Aorta (tissue), 5 donors: Measurements from ENCODE around the gene MICAL1. TPM values are rescaled to one million over a fixed set of nuclear protein-coding genes. Genes with fewer than 3 reads are reported as not detected.

Experiments
- ATAC-seq: fragments of 200-7000 bp; cut with Tn5 transposase; one replicate; pipeline ENCODE4 v1.9.1; 2022; ENCODE audit warnings: moderate library complexity; ENCODE audit not compliant: low FRiP score
- DNase-seq, 2 donors: peaks; one replicate each; pipeline ENCODE4 v3.0.0-alpha.2; 2020
- H3K27ac ChIP-seq, 2 donors: one replicate each; pipeline ENCODE4 v1.5.1; 2013; ENCODE audit warnings: low read length in 2 of 2, mild to moderate bottlenecking in 2 of 2, moderate library complexity in 2 of 2, control low read depth in 1 of 2, inconsistent platforms in 1 of 2, low read depth in 1 of 2
- H3K27me3 ChIP-seq, 2 donors: one replicate each; pipeline ENCODE4 v1.6.1; 2013; ENCODE audit warnings: control low read depth in 1 of 2, low read length in 1 of 2, mild to moderate bottlenecking in 1 of 2, moderate library complexity in 1 of 2; ENCODE audit not compliant: insufficient read depth in 2 of 2, control insufficient read depth in 1 of 2
- H3K36me3 ChIP-seq, 2 donors: one replicate each; pipeline ENCODE4 v1.6.1; 2013; ENCODE audit warnings: control low read depth in 1 of 2, low read length in 1 of 2, mild to moderate bottlenecking in 1 of 2; ENCODE audit not compliant: insufficient read depth in 2 of 2, control insufficient read depth in 1 of 2
- H3K4me1 ChIP-seq, 2 donors: one replicate each; pipeline ENCODE4 v1.6.1; 2013; ENCODE audit warnings: low read length in 2 of 2, control low read depth in 1 of 2, mild to moderate bottlenecking in 1 of 2, moderate library complexity in 1 of 2; ENCODE audit not compliant: insufficient read depth in 2 of 2, control insufficient read depth in 1 of 2
- H3K4me3 ChIP-seq, 2 donors: one replicate each; pipeline ENCODE4 v1.5.1; 2013; ENCODE audit warnings: low read length in 2 of 2, control low read depth in 1 of 2, mild to moderate bottlenecking in 1 of 2
- H3K9me3 ChIP-seq: one replicate; pipeline ENCODE4 v1.6.1; 2013; ENCODE audit warnings: mild to moderate bottlenecking, low read length; ENCODE audit not compliant: control insufficient read depth
- WGBS, 2 donors: extraction: QIAGEN DNeasy Blood & Tissue Kit; methylation state at CpG; one replicate each; pipeline ENCODE4 v1.1.7; 2013; 5-methylcytosine and 5-hydroxymethylcytosine counted together
- intact Hi-C, 2 donors: fragments of 100-400 bp; cut with DNase I; formaldehyde crosslinking; loops; one replicate each; pipeline versions ENCODE4 v1.14.2 to v1.15.0; 2022
- polyA plus RNA-seq, 2 donors: library from polyadenylated mRNA; stranded (reverse); fragments of 200-250 nt; gene quantifications; one replicate each; pipeline ENCODE4 v1.2.3, GENCODE V29; 2013
- total RNA-seq, 2 donors: library from RNA; stranded (reverse); fragmentation: NEBNext Ultra II Directional; extraction: Animal tissue kit (Norgen Biotek cat#: 25700); gene quantifications; one replicate each; pipeline ENCODE4 v1.2.1, GENCODE V29; 2021
- donor health status: healthy with polysubstance abuse.
- donor health status: Bipolar disorder and iron deficiency.
- donor health status: DM: no; HTN: no; CAD: no.
- donor health status: DM: no; HTN: no; CAD: no.
- donor health status: DM: yes; HTN: yes; CAD: no.

The MICAL1 gene
- total and polyA plus RNA-seq, 4 donors, result 32.4 to 199 (median 54.8) TPM

DNA sequence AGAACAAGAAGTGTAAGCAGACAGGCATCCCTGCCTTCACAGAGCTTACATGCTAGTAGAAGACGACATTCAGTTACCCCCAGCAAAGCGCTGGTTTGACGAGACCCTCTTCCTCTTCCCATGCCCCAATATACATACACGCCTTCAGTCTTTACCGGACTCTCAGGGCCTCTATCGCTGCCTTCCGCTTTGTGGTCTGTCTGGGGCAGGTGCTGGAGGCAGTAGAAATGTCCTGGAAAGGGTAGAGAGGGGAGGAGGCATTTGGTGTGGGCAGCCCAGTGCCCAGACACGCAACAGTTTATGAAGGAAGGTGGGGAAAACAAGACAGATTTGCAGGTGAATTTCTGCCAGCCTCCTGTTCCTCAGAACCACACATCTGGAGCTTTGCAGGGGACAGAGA lies 9.0 kb downstream of the MICAL1 start:
- Histone ChIP-seq H3K27ac (no peak overlapping the region), H3K9me3 (no peaks in the 10 kb centered on the region), H3K36me3 (peaks cover 0 to 2% of the 10 kb centered on the region in 2 donors), H3K27me3 (no peaks in the 10 kb centered on the region), H3K4me1 (no peaks in the 10 kb centered on the region), H3K4me3 (no peak overlapping the region)
- intact Hi-C loops, result no loop called here
- no peak for ATAC-seq
- DNase-seq, result no peak
- 90 to 95% methylated on average over 8 of the region's 8 CpGs for WGBS, 2 donors

DNA sequence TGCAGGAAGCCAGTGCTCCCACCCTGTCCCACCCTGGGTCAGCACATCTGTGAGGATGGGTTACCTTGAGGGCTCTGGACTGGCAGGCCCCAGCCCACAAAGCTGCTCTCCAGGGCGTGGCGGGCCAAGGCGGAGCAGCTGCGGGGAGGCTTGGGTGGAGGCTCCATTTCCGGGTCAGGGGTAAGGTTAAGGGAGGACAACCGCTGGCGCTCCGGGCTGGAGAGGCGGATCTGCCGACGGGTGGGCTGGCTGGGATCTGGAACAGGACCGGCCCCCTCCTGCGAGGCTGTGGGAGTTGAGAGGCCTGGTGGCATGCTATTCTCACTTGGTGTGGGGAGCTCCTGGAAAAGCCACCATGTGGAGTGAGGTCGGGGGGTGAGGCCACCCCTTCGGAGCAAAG lies 9.5 kb downstream of the MICAL1 start:
- Histone ChIP-seq H3K4me3 (no peak overlapping the region), H3K4me1 (no peaks in the 10 kb centered on the region), H3K36me3 (peaks cover 0 to 2% of the 10 kb centered on the region in 2 donors), H3K9me3 (no peaks in the 10 kb centered on the region), H3K27me3 (no peaks in the 10 kb centered on the region), H3K27ac (no peak overlapping the region)
- DNase-seq (no peak), ATAC-seq (no peak)
- WGBS, 2 donors, result 93 to 94% methylated on average over 15 of the region's 15 CpGs
- intact Hi-C loops, result no loop called here

DNA sequence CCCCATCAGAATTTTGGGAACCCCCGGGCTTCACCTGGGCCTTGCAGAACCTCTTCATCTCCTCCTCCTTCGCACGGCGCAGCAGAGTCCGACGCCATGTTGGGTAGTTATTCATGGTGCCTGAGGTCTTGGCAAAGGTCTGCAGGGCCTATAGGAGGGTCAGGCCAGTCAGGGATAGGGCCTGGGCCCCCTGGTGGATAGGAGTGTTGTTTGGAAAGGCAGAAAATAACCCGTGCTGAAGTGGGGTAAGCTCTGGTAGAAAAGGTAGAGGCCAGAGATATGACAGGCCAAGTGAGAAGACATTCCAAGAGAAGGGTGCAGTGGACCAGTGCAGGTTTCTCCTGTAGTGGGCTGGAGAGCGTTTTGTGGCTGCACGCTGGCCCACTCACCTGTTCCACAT lies 10.2 kb downstream of the MICAL1 start:
- Histone ChIP-seq H3K27ac (no peak overlapping the region), H3K9me3 (no peaks in the 10 kb centered on the region), H3K4me1 (no peaks in the 10 kb centered on the region), H3K4me3 (no peak overlapping the region), H3K27me3 (no peaks in the 10 kb centered on the region), H3K36me3 (peaks cover 0 to 2% of the 10 kb centered on the region in 2 donors)
- DNase-seq (no peak), ATAC-seq (no peak)
- 86 to 89% methylated on average over 9 of the region's 9 CpGs for WGBS, 2 donors
- intact Hi-C loops, result no loop called here

DNA sequence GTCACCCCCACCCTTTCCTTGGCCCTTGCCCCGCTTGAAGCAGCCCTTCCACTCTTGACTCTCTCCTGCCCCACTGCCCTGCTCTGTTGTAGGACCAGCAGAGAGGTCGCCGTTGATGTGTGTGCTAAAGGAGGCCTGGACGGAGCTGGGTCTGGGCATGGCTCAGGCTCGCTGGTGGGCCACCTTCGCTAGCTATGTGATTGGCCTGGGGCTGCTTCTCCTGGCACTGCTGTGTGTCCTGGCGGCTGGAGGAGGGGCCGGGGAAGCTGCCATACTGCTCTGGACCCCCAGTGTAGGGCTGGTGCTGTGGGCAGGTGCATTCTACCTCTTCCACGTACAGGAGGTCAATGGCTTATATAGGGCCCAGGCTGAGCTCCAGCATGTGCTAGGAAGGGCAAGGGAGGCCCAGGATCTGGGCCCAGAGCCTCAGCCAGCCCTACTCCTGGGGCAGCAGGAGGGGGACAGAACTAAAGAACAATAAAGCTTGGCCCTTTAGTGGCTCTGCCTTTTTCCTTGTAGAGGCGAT lies 12.1 kb downstream of the MICAL1 start:
- H3K9me3 ChIP-seq, result no peaks in the 10 kb centered on the region
- H3K36me3 ChIP-seq, result peaks cover 0 to 2% of the 10 kb centered on the region in 2 donors
- ATAC-seq, result no peak
- H3K4me3 ChIP-seq, result no peak overlapping the region
- DNase-seq, result no peak
- no peak overlapping the region for H3K27ac ChIP-seq
- H3K4me1 ChIP-seq, result no peaks in the 10 kb centered on the region
- no peaks in the 10 kb centered on the region for H3K27me3 ChIP-seq
- intact Hi-C loops, result no loop called here
- 94 to 95% methylated on average over 10 of the region's 10 CpGs for WGBS, 2 donors

DNA sequence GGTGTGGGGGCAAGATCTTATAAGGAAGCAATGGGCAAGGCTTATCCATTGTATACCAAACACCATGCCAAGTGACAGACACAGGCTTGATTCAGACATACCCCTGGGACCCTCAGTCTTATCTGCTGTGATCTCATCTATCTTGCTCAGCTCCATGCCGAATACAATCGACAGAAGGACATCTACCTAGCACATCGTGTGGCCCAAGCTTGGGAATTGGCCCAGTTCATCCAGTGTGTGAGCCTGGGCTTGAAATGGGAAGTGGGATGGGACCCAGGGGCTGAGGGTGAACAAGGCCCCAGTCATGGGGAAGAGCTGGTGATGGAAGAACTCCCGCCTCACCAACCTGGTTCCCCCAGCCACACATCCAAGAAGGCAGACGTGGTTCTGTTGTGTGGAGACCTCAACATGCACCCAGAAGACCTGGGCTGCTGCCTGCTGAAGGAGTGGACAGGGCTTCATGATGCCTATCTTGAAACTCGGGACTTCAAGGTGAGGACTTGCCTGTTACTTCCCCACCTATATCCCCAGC lies 13.1 kb downstream of the MICAL1 start:
- no peak for ATAC-seq
- intact Hi-C loops, result no loop called here
- peaks cover 0 to 2% of the 10 kb centered on the region in 2 donors for H3K36me3 ChIP-seq
- WGBS, 2 donors, result 94 to 95% methylated on average over 6 of the region's 6 CpGs
- no peaks in the 10 kb centered on the region for H3K27me3 ChIP-seq
- no peak overlapping the region for H3K27ac ChIP-seq
- no peaks in the 10 kb centered on the region for H3K4me1 ChIP-seq
- no peaks in the 10 kb centered on the region for H3K9me3 ChIP-seq
- no peak overlapping the region for H3K4me3 ChIP-seq
- DNase-seq, result no peak

DNA sequence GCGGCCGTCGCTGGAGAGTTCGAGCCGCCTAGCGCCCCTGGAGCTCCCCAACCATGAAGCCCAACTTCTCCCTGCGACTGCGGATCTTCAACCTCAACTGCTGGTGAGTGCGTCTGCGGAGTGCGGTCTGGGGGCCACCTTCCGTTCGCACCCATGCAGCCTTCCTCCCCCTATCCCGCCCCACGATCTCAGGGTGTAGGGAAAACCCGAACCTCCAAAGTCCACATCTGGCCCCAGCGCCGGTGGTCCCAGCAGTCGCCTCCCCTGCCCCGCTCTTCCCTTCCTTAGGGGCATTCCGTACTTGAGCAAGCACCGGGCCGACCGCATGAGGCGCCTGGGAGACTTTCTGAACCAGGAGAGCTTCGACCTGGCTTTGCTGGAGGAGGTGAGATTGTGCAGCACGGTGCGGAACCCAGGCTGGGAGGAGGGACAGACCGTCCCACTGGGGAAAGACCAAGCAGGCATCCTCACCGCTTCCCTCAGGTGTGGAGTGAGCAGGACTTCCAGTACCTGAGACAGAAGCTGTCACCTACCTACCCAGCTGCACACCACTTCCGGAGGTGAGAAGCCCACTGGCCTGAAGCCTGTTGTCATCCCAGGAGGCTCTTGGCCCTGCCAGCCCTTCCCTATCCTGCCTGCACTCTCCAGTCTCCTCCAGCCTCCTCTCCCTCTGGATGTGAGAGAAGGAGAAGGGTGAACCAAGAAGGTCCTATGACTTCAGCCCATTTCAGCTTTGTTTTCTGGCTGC lies 14.3 kb downstream of the MICAL1 start:
- WGBS, 2 donors, result 2% methylated on average over 31 of the region's 31 CpGs
- H3K27ac ChIP-seq, result peak overlapping the region in 1 of 2 donors; percentile 35
- H3K27me3 ChIP-seq, result no peaks in the 10 kb centered on the region
- intact Hi-C loops, result loop anchor here (2.0 kb wide), 2 partner anchors 58 to 246 kb away; partner anchors contain the start of gene CD164 (in 2 of the 2)
- H3K4me3 ChIP-seq, result peak overlapping the region; percentile 57 to 63
- no peaks in the 10 kb centered on the region for H3K4me1 ChIP-seq
- H3K9me3 ChIP-seq, result no peaks in the 10 kb centered on the region
- DNase-seq (peak; percentile 68 to 80), ATAC-seq (peak; percentile 47)
- peaks cover 0 to 2% of the 10 kb centered on the region in 2 donors for H3K36me3 ChIP-seq

DNA sequence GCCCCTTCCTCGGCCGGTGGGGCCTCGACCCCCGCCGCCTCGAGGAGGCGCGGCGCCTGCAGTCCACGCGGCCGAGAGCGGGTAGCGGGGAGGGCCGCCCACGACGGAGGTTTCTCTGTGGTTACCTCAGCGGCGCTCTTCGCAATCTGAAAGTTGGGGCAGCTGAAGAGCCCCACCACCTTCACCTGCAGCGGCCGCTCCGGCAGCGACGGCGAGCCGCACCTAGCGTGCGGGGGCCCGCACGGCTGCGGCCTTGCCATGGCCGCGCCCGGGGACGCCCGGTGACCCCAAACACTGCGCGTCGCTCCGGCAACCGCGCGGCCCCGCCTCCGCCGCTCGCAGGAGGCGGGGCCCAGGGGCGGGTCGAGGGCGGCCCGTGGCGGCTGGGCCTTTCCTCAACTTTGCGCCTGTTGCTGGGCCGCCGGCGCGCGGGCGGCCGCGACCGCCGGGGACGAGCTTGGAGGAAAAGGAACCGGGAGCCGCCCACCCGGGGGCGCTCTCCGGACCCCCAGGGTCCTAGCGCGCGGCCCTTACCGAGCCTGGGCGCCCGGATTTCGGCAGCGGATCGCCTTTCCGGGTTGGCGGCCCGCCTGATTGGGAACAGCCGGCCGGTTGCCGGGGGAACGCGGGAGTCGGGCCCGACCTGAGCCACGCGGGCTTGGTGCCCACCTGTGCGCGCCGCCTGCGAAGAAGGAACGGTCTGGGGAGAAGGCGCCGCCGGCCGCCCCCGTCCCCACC lies 15.1 kb downstream of the MICAL1 start, which contains the start of the genes PPIL6 and SMPD2:
PPIL6 (minus strand) TSS at position 298 of the 738 bp plus-strand sequence; CDS start at position 260, 38 bp downstream.
SMPD2 (plus strand) TSS at position 394 of the 738 bp plus-strand sequence. CDS start 398 bp downstream, outside the sequence.
- intact Hi-C loops, result loop anchor here (1.0 to 2.0 kb wide), 3 partner anchors 43 to 246 kb away; partner anchors contain the start of genes CD164 (in 2 of the 2) and ZBTB24 (in 1 of the 2)
- 0% methylated on average over 76 to 102 of the region's 102 CpGs for WGBS, 2 donors

DNA sequence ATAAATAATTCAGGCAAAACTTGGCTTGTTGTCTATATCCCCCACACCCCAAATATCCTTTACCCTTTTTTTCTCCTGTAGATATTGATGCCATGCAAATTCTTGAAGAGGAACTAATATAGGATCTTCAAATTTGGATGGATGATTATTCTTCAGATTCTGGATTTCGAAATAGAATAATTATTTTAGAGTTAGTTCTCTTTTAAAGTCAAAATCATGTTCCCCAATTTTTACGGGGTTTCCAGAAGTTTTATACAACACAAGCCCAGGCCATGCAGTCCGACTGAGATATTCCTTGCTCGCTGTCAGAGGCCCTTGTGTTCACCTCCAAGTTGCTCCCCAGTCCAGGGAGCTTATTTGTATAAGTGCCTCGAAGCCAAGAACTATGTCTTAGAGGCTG lies 19.5 kb downstream of the MICAL1 start:
- intact Hi-C loops, result no loop called here
- Histone ChIP-seq H3K4me3 (no peak overlapping the region), H3K27me3 (no peaks in the 10 kb centered on the region), H3K4me1 (no peaks in the 10 kb centered on the region), H3K36me3 (no peaks in the 10 kb centered on the region), H3K9me3 (no peaks in the 10 kb centered on the region), H3K27ac (no peak overlapping the region)
- WGBS, 2 donors, result 93 to 95% methylated on average over 5 of the region's 5 CpGs
- ATAC-seq (no peak), DNase-seq (no peak)

More for the DNA sequence above, 15.1 kb downstream of the MICAL1 start, which contains the start of the genes PPIL6 and SMPD2:
- peaks cover 0 to 2% of the 10 kb centered on the region in 2 donors for H3K36me3 ChIP-seq
- H3K4me1 ChIP-seq, result no peaks in the 10 kb centered on the region
- H3K27me3 ChIP-seq, result no peaks in the 10 kb centered on the region
- ATAC-seq, result peak; percentile 96
- peak; percentile 94 to 96 for DNase-seq
- no peaks in the 10 kb centered on the region for H3K9me3 ChIP-seq
- H3K27ac ChIP-seq, result peak within 1 kb of the TSS in 1 of 2 donors; percentile 35
- H3K4me3 ChIP-seq, result peak within 1 kb of the TSS; percentile 57 to 63
